OCI-LY7 (cell line): Measurements from ENCODE around the gene HHIP. TPM values are rescaled to one million over a fixed set of nuclear protein-coding genes. Genes with fewer than 3 reads are reported as not detected.

ENCODE experiments used
- BruUV-seq: library from RNA; stranded (reverse); fragments of 400-500 nt; replicated peaks from 2 replicates; lab custom pipeline; 2021; lab: Mats Ljungman, UMichigan
- CTCF ChIA-PET: fragments of 300-600 bp; sonication (Branson Sonifier 250); formaldehyde crosslinking; loops from one replicate; lab custom pipeline; 2022; ENCODE audit warnings: antibody characterized with exemption; ENCODE audit not compliant: unreplicated experiment; lab: Charles Lee
- POLR2A ChIA-PET: fragments of 300-600 bp; sonication (Branson Sonifier 250); formaldehyde crosslinking; loops from one replicate; lab custom pipeline; 2022; ENCODE audit warnings: antibody characterized with exemption; lab: Charles Lee
- DNase-seq: peaks from one replicate; pipeline ENCODE4 v3.0.0-alpha.2; 2015; ENCODE audit warnings: low spot score
- H2AFZ ChIP-seq: fragments of 200-600 bp; sonication (generic), shearing (Covaris generic); 2 replicates; pipeline ENCODE4 v1.6.1; 2014; ENCODE audit warnings: mild to moderate bottlenecking, antibody characterized with exemption, low read length, moderate library complexity
- H3K27ac ChIP-seq: fragments of 200-600 bp; sonication (generic); 2 replicates; pipeline ENCODE4 v1.5.1; 2014; ENCODE audit warnings: mixed run types, low read depth, mild to moderate bottlenecking, moderate library complexity, low read length, inconsistent platforms; ENCODE audit not compliant: poor library complexity, severe bottlenecking
- H3K36me3 ChIP-seq: fragments of 200-600 bp; sonication (generic); 2 replicates; pipeline ENCODE4 v1.6.1; 2014; ENCODE audit warnings: mild to moderate bottlenecking, antibody characterized with exemption, low read length, moderate library complexity, mixed read lengths; ENCODE audit not compliant: insufficient read depth
- H3K4me1 ChIP-seq: fragments of 200-600 bp; sonication (generic); 2 replicates; pipeline ENCODE4 v1.5.1; 2014; ENCODE audit warnings: mild to moderate bottlenecking, low read length; ENCODE audit not compliant: insufficient read depth, poor library complexity, severe bottlenecking
- H3K4me2 ChIP-seq: fragments of 200-600 bp; sonication (generic); 2 replicates; pipeline ENCODE4 v1.6.1; 2014; ENCODE audit warnings: mild to moderate bottlenecking, low read length
- H3K4me3 ChIP-seq: fragments of 200-600 bp; sonication (generic); 2 replicates; pipeline ENCODE4 v1.5.1; 2014; ENCODE audit warnings: mild to moderate bottlenecking, low read depth, low read length; ENCODE audit not compliant: poor library complexity, severe bottlenecking
- H3K79me2 ChIP-seq: fragments of 200-600 bp; sonication (generic); 2 replicates; pipeline ENCODE4 v1.6.1; 2016; ENCODE audit warnings: low read depth, mild to moderate bottlenecking, low read length, moderate library complexity, mixed read lengths; ENCODE audit not compliant: insufficient read depth
- H3K9me2 ChIP-seq: fragments of 200-600 bp; sonication (generic); 2 replicates; pipeline ENCODE4 v1.6.1; 2016; ENCODE audit warnings: mild to moderate bottlenecking, low read length, mixed read lengths; ENCODE audit not compliant: insufficient read depth
- H3K9me3 ChIP-seq: fragments of 200-600 bp; sonication (generic); 2 replicates; pipeline ENCODE4 v1.6.1; 2014; ENCODE audit warnings: mild to moderate bottlenecking, mixed run types, low read length, mixed read lengths
- H4K20me1 ChIP-seq: fragments of 200-600 bp; sonication (generic); 2 replicates; pipeline ENCODE4 v1.6.1; 2014; ENCODE audit warnings: mild to moderate bottlenecking, antibody characterized with exemption, low read length, moderate library complexity, mixed read lengths; ENCODE audit not compliant: insufficient read depth
- CTCF ChIP-seq: fragments of 200-600 bp; sonication (generic); conservative IDR thresholded peaks from 2 replicates; pipeline ENCODE4 v1.5.1; 2014; ENCODE audit warnings: mild to moderate bottlenecking, antibody characterized with exemption, low read length, moderate library complexity, mixed read lengths
- EZH2phosphoT487 ChIP-seq: fragments of 200-600 bp; sonication (generic); IDR thresholded peaks from 2 replicates; pipeline ENCODE4 v1.6.1; 2018; ENCODE audit warnings: low read depth, borderline replicate concordance, mild to moderate bottlenecking, mixed run types, antibody characterized with exemption, low read length, moderate library complexity, mixed read lengths
- intact Hi-C: fragments of 100-400 bp; cut with micrococcal nuclease; formaldehyde crosslinking; loops from one replicate; pipeline ENCODE4 v1.10.0; 2022; ENCODE audit not compliant: unreplicated experiment
- total RNA-seq, 2 experiments: library from RNA; depleted of rRNA in 1 of 2; stranded (reverse); fragments of >200 nt in 1 of 2; shearing (Covaris generic) in 1 of 2; gene quantifications; 2 replicates each; pipeline ENCODE4 v1.2.3, GENCODE V29; 2014 to 2022

HHIP gene
- total RNA-seq, 2 experiments from 2014 or later = not detected

GRCh38 chr4:144674711-144675110 is 28.8 kb downstream of the HHIP start:
- no peaks in the 10 kb centered on the region for H3K9me2 ChIP-seq
- ChIA-PET CTCF (no interaction called here), POLR2A (no interaction called here)
- BruUV-seq = no TSS peak
- no peaks in the 10 kb centered on the region for H3K9me3 ChIP-seq
- no peak overlapping the region for H3K4me2 ChIP-seq
- H2AFZ ChIP-seq = no peak overlapping the region
- no peak overlapping the region for H3K27ac ChIP-seq
- no peaks in the 10 kb centered on the region for H3K79me2 ChIP-seq
- intact Hi-C loops = no loop called here
- TF ChIP-seq EZH2phosphoT487 = no peak
- no peak for TF ChIP-seq CTCF
- H3K4me3 ChIP-seq = no peak overlapping the region
- H3K4me1 ChIP-seq = no peaks in the 10 kb centered on the region
- no peak for DNase-seq
- H3K36me3 ChIP-seq = no peaks in the 10 kb centered on the region
- H4K20me1 ChIP-seq = no peaks in the 10 kb centered on the region

DNA sequence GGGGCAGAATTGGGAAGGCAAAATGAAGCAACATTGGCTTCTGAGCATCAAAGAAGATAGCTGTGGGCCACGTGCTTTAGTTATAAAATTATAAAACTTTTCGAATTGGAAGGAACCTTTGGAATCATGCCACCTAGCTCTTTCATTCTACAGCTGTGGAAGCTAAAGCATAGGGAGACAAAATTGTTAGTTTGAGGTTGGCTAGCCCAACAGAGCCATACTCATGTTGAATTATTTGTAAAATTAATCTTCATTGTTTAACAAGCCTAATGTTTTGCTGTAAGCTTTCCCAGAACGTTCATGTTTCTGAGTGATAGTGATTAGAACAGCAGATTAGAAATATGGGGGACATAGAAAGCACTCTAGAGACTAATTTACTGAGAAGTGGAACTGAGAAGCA is 35.9 kb downstream of the HHIP start:
- CTCF ChIA-PET = no interaction called here

More for the DNA sequence above, 35.9 kb downstream of the HHIP start:
- Histone ChIP-seq H3K27ac (no peak overlapping the region), H3K9me2 (no peaks in the 10 kb centered on the region), H4K20me1 (no peaks in the 10 kb centered on the region), H3K9me3 (no peaks in the 10 kb centered on the region), H3K79me2 (no peaks in the 10 kb centered on the region), H3K4me2 (no peak overlapping the region), H3K36me3 (no peaks in the 10 kb centered on the region), H3K4me3 (no peak overlapping the region), H2AFZ (no peak overlapping the region), H3K4me1 (no peaks in the 10 kb centered on the region)
- no peak for TF ChIP-seq CTCF
- no peak for TF ChIP-seq EZH2phosphoT487
- POLR2A ChIA-PET = interaction anchor here (1.2 kb wide), 1 partner anchor 10 kb away, joined by 3 read pairs; no protein-coding TSS in a partner anchor
- no TSS peak for BruUV-seq
- intact Hi-C loops = no loop called here
- DNase-seq = no peak
